GM19099 (cell line): ENCODE measurements around the gene ZBTB21.

ENCODE experiments used
- POLR2A ChIP-seq: IDR thresholded peaks from 3 replicates; pipeline ENCODE4 v1.6.1; 2011; ENCODE audit warnings: low read depth; ENCODE audit not compliant: insufficient read length; ENCODE audit errors: extremely low read depth

Gene ZBTB21

GRCh38 chr21:42013931-42014330 lies 3.8 kb upstream of the ZBTB21 start:
- TF ChIP-seq POLR2A = no peak

GRCh38 chr21:42013376-42013775 lies 3.2 kb upstream of the ZBTB21 start:
- TF ChIP-seq POLR2A = no peak

- no peak for TF ChIP-seq POLR2A
Observed at GRCh38 chr21:42012763-42013329, 2.7 kb upstream of the ZBTB21 start.

- no peak for TF ChIP-seq POLR2A
Observed at GRCh38 chr21:42012344-42012743, 2.2 kb upstream of the ZBTB21 start.

GRCh38 chr21:42010507-42011495 lies 641 bp upstream of the ZBTB21 start:
- TF ChIP-seq POLR2A = peak; percentile 74

- peak; percentile 51 for TF ChIP-seq POLR2A
Observed at GRCh38 chr21:42009018-42009830, 936 bp downstream of the ZBTB21 start.

GRCh38 chr21:42007356-42007940 lies 2.7 kb downstream of the ZBTB21 start:
- TF ChIP-seq POLR2A = no peak

- TF ChIP-seq POLR2A = no peak
Observed at GRCh38 chr21:42006765-42007164, 3.4 kb downstream of the ZBTB21 start.

- TF ChIP-seq POLR2A = no peak
Observed at GRCh38 chr21:42004406-42005199, 5.6 kb downstream of the ZBTB21 start.

GRCh38 chr21:42003051-42003461 lies 7.1 kb downstream of the ZBTB21 start:
- no peak for TF ChIP-seq POLR2A

GRCh38 chr21:42002421-42002958 lies 7.7 kb downstream of the ZBTB21 start:
- TF ChIP-seq POLR2A = no peak

GRCh38 chr21:42001781-42002180 lies 8.4 kb downstream of the ZBTB21 start:
- no peak for TF ChIP-seq POLR2A

- no peak for TF ChIP-seq POLR2A
Observed at GRCh38 chr21:42000908-42001307, 9.3 kb downstream of the ZBTB21 start.

GRCh38 chr21:41997657-41998056 lies 12.5 kb downstream of the ZBTB21 start:
- no peak for TF ChIP-seq POLR2A
